HepG2 (cell line): Measurements from ENCODE around the gene CSNK2B. TPM values are rescaled to one million over a fixed set of nuclear protein-coding genes. Genes with fewer than 3 reads are reported as not detected.
A peak's percentile ranks its signal among the peaks of the same experiment; 100 is the strongest.

ENCODE experiments used
- ARHGAP35 ChIP-seq: sonication (generic); formaldehyde crosslinking; IDR thresholded peaks from 2 replicates; pipeline ENCODE4 v1.9.0; 2022; ENCODE audit warnings: mild to moderate bottlenecking, inconsistent platforms, moderate library complexity, missing genetic modification reagents, borderline replicate concordance
- GATAD2A ChIP-seq: IDR thresholded peaks from 2 replicates; pipeline ENCODE4 v1.6.1; 2016
- HNF4A ChIP-seq: sonication (generic); formaldehyde crosslinking; IDR thresholded peaks from 2 replicates; pipeline ENCODE4 v1.4.0; 2020; ENCODE audit warnings: missing genetic modification reagents
- IRF1 ChIP-seq: sonication (generic); formaldehyde crosslinking; IDR thresholded peaks from 2 replicates; pipeline ENCODE4 v1.4.0; 2020; ENCODE audit warnings: low read depth, mild to moderate bottlenecking, missing genetic modification reagents
- KDM2A ChIP-seq: sonication (generic); formaldehyde crosslinking; IDR thresholded peaks from 2 replicates; pipeline ENCODE4 v1.4.0; 2020; ENCODE audit warnings: low read depth, missing genetic modification reagents, borderline replicate concordance
- KDM5A ChIP-seq: fragments of 200-600 bp; sonication (generic); IDR thresholded peaks from 2 replicates; pipeline ENCODE4 v1.7.0; 2018; ENCODE audit warnings: antibody characterized with exemption, mild to moderate bottlenecking, low read length, borderline replicate concordance
- NFAT5 ChIP-seq: sonication (generic); formaldehyde crosslinking; IDR thresholded peaks from 2 replicates; pipeline ENCODE4 v1.4.0; 2020; ENCODE audit warnings: missing genetic modification reagents
- SALL2 ChIP-seq: sonication (generic); formaldehyde crosslinking; IDR thresholded peaks from 2 replicates; pipeline ENCODE4 v1.8.1; 2023; ENCODE audit warnings: mild to moderate bottlenecking, missing genetic modification reagents, inconsistent platforms
- SOX6 ChIP-seq, 2 experiments: fragments of 450-650 bp in 1 of 2; sonication (generic) in 1 of 2; formaldehyde crosslinking in 1 of 2; IDR thresholded peaks; 2 replicates each; pipeline versions ENCODE4 v1.4.0 to v1.6.1; 2017 to 2020; ENCODE audit warnings: antibody characterized with exemption in 1 of 2, mild to moderate bottlenecking in 1 of 2, missing genetic modification reagents in 1 of 2
- polyA plus RNA-seq, 8 experiments: library from polyadenylated mRNA; depleted of rRNA in 3 of 8; stranded (reverse) in 7 of 8; unstranded in 1 of 8; fragments of >200 nt; fragmentation: Illumina TruSeq in 4 of 8; extraction: Trizol in 4 of 8; gene quantifications; 2 replicates each; pipeline versions ENCODE4 v1.2.1 to v1.2.3, GENCODE V29; 2011 to 2016; ENCODE audit warnings: low read depth in 4 of 8, missing spikeins in 1 of 8, mixed read lengths in 1 of 8; ENCODE audit not compliant: insufficient read depth in 1 of 8
- total RNA-seq, 5 experiments: library from RNA; depleted of rRNA; stranded (reverse); fragments of >200 nt; fragmentation: Illumina TruSeq; extraction: Trizol; gene quantifications; 2 replicates each; pipeline ENCODE4 v1.2.3, GENCODE V29; 2016; ENCODE audit warnings: low read depth in 1 of 5
- TF ChIP-seq, protein P1 (sequence below), 2 experiments: IDR thresholded peaks; 2 replicates each; pipeline ENCODE4 v1.6.1; 2011 to 2012; ENCODE audit warnings: low read length in 2 of 2, borderline replicate concordance in 1 of 2, low read depth in 1 of 2, mild to moderate bottlenecking in 1 of 2, moderate library complexity in 1 of 2
- TF ChIP-seq, protein P2 (sequence below): fragments of 450-650 bp; IDR thresholded peaks from 2 replicates; pipeline ENCODE4 v1.6.1; 2016
- TF ChIP-seq, protein P3 (sequence below): sonication (generic); formaldehyde crosslinking; IDR thresholded peaks from 2 replicates; pipeline ENCODE4 v1.9.0; 2021; ENCODE audit warnings: missing genetic modification reagents, mild to moderate bottlenecking, borderline replicate concordance

Gene CSNK2B
- total and polyA plus RNA-seq, 2 of the 13 experiments (the other 11 are each of a cell fraction or from before 2014, with no cell fraction given), result 111 to 296 TPM

GRCh38 chr6:31642798-31643570 lies 22.9 kb upstream of the CSNK2B start (continued):
- TF ChIP-seq NFAT5 (CRISPR knock-in tag) (no peak), SOX6 (IDR thresholded peaks at IDR 0.05) (no peak), SOX6 (CRISPR knock-in tag; IDR thresholded peaks at IDR 0.05) (0 out of 2 replicates have a peak, but pooled peaks have one; percentile 29), IRF1 (no peak), ARHGAP35 (CRISPR knock-in tag) (no peak), KDM2A (CRISPR knock-in tag) (no peak), KDM5A (no peak), HNF4A (CRISPR knock-in tag) (peak; percentile 78), GATAD2A (CRISPR knock-in tag) (peak; percentile 69; the same call in 1 of the 2 replicates), SALL2 (CRISPR knock-in tag) (no peak)
- TF ChIP-seq, protein P1, sequence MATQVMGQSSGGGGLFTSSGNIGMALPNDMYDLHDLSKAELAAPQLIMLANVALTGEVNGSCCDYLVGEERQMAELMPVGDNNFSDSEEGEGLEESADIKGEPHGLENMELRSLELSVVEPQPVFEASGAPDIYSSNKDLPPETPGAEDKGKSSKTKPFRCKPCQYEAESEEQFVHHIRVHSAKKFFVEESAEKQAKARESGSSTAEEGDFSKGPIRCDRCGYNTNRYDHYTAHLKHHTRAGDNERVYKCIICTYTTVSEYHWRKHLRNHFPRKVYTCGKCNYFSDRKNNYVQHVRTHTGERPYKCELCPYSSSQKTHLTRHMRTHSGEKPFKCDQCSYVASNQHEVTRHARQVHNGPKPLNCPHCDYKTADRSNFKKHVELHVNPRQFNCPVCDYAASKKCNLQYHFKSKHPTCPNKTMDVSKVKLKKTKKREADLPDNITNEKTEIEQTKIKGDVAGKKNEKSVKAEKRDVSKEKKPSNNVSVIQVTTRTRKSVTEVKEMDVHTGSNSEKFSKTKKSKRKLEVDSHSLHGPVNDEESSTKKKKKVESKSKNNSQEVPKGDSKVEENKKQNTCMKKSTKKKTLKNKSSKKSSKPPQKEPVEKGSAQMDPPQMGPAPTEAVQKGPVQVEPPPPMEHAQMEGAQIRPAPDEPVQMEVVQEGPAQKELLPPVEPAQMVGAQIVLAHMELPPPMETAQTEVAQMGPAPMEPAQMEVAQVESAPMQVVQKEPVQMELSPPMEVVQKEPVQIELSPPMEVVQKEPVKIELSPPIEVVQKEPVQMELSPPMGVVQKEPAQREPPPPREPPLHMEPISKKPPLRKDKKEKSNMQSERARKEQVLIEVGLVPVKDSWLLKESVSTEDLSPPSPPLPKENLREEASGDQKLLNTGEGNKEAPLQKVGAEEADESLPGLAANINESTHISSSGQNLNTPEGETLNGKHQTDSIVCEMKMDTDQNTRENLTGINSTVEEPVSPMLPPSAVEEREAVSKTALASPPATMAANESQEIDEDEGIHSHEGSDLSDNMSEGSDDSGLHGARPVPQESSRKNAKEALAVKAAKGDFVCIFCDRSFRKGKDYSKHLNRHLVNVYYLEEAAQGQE (IDR thresholded peaks at IDR 0.05; ENCODE audit: borderline replicate concordance in 1 of 2, low read depth in 1 of 2, low read length in 2 of 2), result no peak
- TF ChIP-seq, protein P2, sequence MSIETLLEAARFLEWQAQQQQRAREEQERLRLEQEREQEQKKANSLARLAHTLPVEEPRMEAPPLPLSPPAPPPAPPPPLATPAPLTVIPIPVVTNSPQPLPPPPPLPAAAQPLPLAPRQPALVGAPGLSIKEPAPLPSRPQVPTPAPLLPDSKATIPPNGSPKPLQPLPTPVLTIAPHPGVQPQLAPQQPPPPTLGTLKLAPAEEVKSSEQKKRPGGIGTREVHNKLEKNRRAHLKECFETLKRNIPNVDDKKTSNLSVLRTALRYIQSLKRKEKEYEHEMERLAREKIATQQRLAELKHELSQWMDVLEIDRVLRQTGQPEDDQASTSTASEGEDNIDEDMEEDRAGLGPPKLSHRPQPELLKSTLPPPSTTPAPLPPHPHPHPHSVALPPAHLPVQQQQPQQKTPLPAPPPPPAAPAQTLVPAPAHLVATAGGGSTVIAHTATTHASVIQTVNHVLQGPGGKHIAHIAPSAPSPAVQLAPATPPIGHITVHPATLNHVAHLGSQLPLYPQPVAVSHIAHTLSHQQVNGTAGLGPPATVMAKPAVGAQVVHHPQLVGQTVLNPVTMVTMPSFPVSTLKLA, result no peak
- TF ChIP-seq, protein P3, sequence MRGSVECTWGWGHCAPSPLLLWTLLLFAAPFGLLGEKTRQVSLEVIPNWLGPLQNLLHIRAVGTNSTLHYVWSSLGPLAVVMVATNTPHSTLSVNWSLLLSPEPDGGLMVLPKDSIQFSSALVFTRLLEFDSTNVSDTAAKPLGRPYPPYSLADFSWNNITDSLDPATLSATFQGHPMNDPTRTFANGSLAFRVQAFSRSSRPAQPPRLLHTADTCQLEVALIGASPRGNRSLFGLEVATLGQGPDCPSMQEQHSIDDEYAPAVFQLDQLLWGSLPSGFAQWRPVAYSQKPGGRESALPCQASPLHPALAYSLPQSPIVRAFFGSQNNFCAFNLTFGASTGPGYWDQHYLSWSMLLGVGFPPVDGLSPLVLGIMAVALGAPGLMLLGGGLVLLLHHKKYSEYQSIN, result no peak
